HepG2 (cell line): Measurements from ENCODE around the gene TUBGCP5. TPM values are rescaled to one million over a fixed set of nuclear protein-coding genes. Genes with fewer than 3 reads are reported as not detected.
A peak's percentile ranks its signal among the peaks of the same experiment; 100 is the strongest.

Source experiments
- CERS6 ChIP-seq: sonication (generic); formaldehyde crosslinking; IDR thresholded peaks from 2 replicates; pipeline ENCODE4 v1.5.0; 2020; ENCODE audit warnings: missing genetic modification reagents
- EEA1 ChIP-seq: sonication (generic); formaldehyde crosslinking; IDR thresholded peaks from 2 replicates; pipeline ENCODE4 v1.5.1; 2020; ENCODE audit warnings: mild to moderate bottlenecking, missing genetic modification reagents, borderline replicate concordance
- FOXJ3 ChIP-seq: sonication (generic); formaldehyde crosslinking; IDR thresholded peaks from 2 replicates; pipeline ENCODE4 v1.4.0; 2020; ENCODE audit warnings: missing genetic modification reagents, mild to moderate bottlenecking, borderline replicate concordance
- KLF16 ChIP-seq, 2 experiments: sonication (generic) in 1 of 2; formaldehyde crosslinking in 1 of 2; IDR thresholded peaks; 2 replicates each; pipeline versions ENCODE4 v1.6.1 to v1.8.0; 2016 to 2023; ENCODE audit warnings: missing genetic modification reagents in 2 of 2, missing compliant biosample characterization in 1 of 2
- NFKB2 ChIP-seq: sonication (generic); formaldehyde crosslinking; IDR thresholded peaks from 2 replicates; pipeline ENCODE4 v1.4.0; 2020; ENCODE audit warnings: missing genetic modification reagents, borderline replicate concordance
- PRPF4 ChIP-seq: fragments of 200-400 bp; formaldehyde crosslinking; IDR thresholded peaks from 2 replicates; pipeline ENCODE4 v1.6.1; 2016; ENCODE audit warnings: low read length, low read depth; ENCODE audit not compliant: poor library complexity, severe bottlenecking
- REXO4 ChIP-seq: sonication (generic); formaldehyde crosslinking; IDR thresholded peaks from 2 replicates; pipeline ENCODE4 v1.8.0; 2022; ENCODE audit warnings: missing genetic modification reagents, mild to moderate bottlenecking, borderline replicate concordance
- SP4 ChIP-seq: sonication (generic); formaldehyde crosslinking; IDR thresholded peaks from 2 replicates; pipeline ENCODE4 v1.8.1; 2023; ENCODE audit warnings: mild to moderate bottlenecking, missing genetic modification reagents
- ZBTB46 ChIP-seq: sonication (generic); formaldehyde crosslinking; IDR thresholded peaks from 2 replicates; pipeline ENCODE4 v1.4.0; 2020; ENCODE audit warnings: mild to moderate bottlenecking, missing genetic modification reagents, borderline replicate concordance
- ZNF275 ChIP-seq: sonication (generic); formaldehyde crosslinking; IDR thresholded peaks from 2 replicates; pipeline ENCODE4 v1.8.0; 2022; ENCODE audit warnings: missing genetic modification reagents, mild to moderate bottlenecking, inconsistent platforms, borderline replicate concordance
- ZNF317 ChIP-seq: sonication (generic); formaldehyde crosslinking; IDR thresholded peaks from 2 replicates; pipeline ENCODE4 v1.5.0; 2020; ENCODE audit warnings: mild to moderate bottlenecking, missing genetic modification reagents
- ZNF318 ChIP-seq: sonication (generic); formaldehyde crosslinking; IDR thresholded peaks from 2 replicates; pipeline ENCODE4 v1.4.0; 2020; ENCODE audit warnings: mild to moderate bottlenecking, missing genetic modification reagents
- ZNF773 ChIP-seq: sonication (generic); formaldehyde crosslinking; IDR thresholded peaks from 2 replicates; pipeline ENCODE4 v1.4.0; 2020; ENCODE audit warnings: missing genetic modification reagents, borderline replicate concordance
- polyA plus RNA-seq, 8 experiments: library from polyadenylated mRNA; depleted of rRNA in 3 of 8; stranded (reverse) in 7 of 8; unstranded in 1 of 8; fragments of >200 nt; fragmentation: Illumina TruSeq in 4 of 8; extraction: Trizol in 4 of 8; gene quantifications; 2 replicates each; pipeline versions ENCODE4 v1.2.1 to v1.2.3, GENCODE V29; 2011 to 2016; ENCODE audit warnings: low read depth in 4 of 8, missing spikeins in 1 of 8, mixed read lengths in 1 of 8; ENCODE audit not compliant: insufficient read depth in 1 of 8
- total RNA-seq, 5 experiments: library from RNA; depleted of rRNA; stranded (reverse); fragments of >200 nt; fragmentation: Illumina TruSeq; extraction: Trizol; gene quantifications; 2 replicates each; pipeline ENCODE4 v1.2.3, GENCODE V29; 2016; ENCODE audit warnings: low read depth in 1 of 5

The TUBGCP5 gene
- total and polyA plus RNA-seq, 2 of the 13 experiments (the other 11 are each of a cell fraction or from before 2014, with no cell fraction given): 7.2 to 25.0 TPM

- TF ChIP-seq ZNF317 (no peak), ZNF275 (no peak), FOXJ3 (no peak), ZNF318 (no peak), PRPF4 (no peak), CERS6 (CRISPR knock-in tag) (no peak), REXO4 (CRISPR knock-in tag) (no peak), KLF16 (CRISPR knock-in tag; IDR thresholded peaks at IDR 0.05) (no peak), NFKB2 (no peak; the same call in 1 of the 2 replicates), ZNF773 (0 out of 2 replicates have a peak, but pooled peaks have one; percentile 5), EEA1 (CRISPR knock-in tag) (no peak), SP4 (no peak), ZBTB46 (CRISPR knock-in tag) (no peak)
Measured at GRCh38 chr15:22979238-22980188, 59.9 kb downstream of the TUBGCP5 start (continued).
